GM08714 (cell line): ENCODE results near the gene COL15A1.

Experiments
- H3K4me3 ChIP-seq: fragments of 200-500 bp; sonication (Bioruptor generic); 2 replicates; pipeline ENCODE4 v1.5.1; 2014; ENCODE audit warnings: mild to moderate bottlenecking, low read length, inconsistent platforms
- ZNF274 ChIP-seq: IDR thresholded peaks from 2 replicates; pipeline ENCODE4 v1.6.1; 2012; ENCODE audit warnings: mild to moderate bottlenecking, low read depth, low read length

Gene COL15A1

DNA sequence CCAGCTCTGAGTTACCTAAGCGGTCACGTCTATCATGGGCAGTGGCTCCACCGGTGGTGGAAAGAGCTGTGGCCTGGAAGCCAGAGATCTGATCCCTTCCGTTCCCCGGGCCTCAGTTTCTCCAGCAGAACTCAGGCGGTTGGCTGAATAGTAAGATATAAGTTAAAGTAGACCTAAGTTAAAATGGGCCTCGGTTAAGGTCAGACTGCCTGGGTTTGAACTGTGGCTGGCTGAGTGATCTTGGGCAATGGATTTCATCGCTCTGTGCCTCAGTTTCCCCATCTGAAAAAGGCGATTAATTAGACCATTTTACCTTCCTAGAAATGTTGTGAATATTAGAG is 997 bp downstream of the COL15A1 start:
- H3K4me3 ChIP-seq: no peak overlapping the region

DNA sequence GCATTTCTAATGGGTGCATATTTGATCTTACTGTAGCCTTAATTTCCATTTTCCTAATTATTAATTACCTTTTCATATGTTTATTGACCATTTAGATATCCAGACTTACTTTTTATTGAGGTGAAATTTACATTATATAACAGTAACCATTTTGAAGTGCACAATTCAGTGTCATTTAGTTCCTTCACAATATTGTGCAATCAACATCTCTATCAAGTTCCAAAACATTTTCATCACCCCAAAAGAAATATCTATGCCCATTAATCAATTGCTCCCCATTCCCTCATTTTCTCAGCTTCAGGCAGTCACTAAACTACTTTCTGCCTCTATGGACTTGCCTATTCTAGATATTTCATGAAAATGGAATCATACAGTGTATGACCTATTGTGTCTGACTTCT is 5.9 kb downstream of the COL15A1 start:
- TF ChIP-seq ZNF274: no peak
- H3K4me3 ChIP-seq: no peak overlapping the region

More for the DNA sequence above, 997 bp downstream of the COL15A1 start:
- TF ChIP-seq ZNF274: no peak

- no peak overlapping the region for H3K4me3 ChIP-seq
- no peak for TF ChIP-seq ZNF274
Observed at GRCh38 chr9:98950262-98950661, 6.6 kb downstream of the COL15A1 start.

- TF ChIP-seq ZNF274: no peak
- no peak overlapping the region for H3K4me3 ChIP-seq
Observed at GRCh38 chr9:98951967-98952366, 8.3 kb downstream of the COL15A1 start.

DNA sequence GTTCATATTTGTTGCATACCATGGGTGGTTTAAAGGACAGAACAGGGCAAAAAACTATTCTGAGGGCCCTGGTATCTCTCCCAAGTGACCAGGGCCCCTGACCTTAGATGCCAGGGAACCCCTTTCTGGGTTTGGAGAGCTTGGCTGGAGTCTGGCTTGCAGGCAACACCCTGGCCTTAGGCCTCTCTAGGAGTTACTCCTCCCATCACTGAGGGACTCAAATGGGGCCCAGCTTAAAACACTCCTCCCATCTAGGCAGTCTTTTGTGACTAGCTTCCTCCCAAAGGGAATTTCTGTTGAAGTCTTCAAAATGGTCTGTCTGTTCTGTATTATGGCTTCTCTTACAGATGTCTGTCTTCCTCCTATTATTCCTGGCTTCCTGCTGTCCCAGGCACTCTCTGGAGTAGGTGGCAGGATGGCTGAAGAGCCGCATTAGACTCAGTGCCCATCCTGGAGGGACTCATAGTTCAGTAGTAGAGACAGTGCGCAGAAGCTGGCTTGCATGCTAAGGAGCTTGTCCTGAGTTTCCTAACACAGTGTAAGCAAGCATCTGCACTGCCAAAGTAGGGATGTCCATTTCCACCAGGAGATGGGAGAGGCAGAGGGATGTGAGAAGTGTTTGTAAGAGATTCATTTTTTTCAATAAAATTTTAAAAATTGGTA is 10.0 kb downstream of the COL15A1 start:
- no peak for TF ChIP-seq ZNF274
- no peak overlapping the region for H3K4me3 ChIP-seq

GRCh38 chr9:98954244-98954610 is 10.5 kb downstream of the COL15A1 start:
- no peak for TF ChIP-seq ZNF274
- no peak overlapping the region for H3K4me3 ChIP-seq

GRCh38 chr9:98955259-98955658 is 11.6 kb downstream of the COL15A1 start:
- no peak for TF ChIP-seq ZNF274
- H3K4me3 ChIP-seq: no peak overlapping the region

DNA sequence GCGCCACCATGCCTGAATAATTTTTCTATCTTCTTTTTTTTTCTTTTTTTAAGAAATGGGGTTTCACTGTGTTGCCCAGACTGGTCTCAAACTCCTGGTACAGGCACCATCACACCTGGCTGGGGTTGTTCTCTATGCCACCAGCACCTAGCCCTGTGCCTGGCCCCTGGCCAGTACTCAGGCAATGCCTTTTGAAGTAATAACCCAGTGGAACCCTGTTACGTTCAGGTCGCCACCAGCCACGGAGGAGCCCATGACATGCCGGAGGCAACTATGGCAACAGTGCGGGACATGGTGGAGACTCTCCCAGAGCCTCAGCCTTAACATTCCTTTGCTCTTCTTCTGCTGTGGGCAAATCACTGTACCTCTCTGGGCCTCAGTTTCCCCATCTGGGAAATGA is 14.1 kb downstream of the COL15A1 start:
- no peak overlapping the region for H3K4me3 ChIP-seq
- no peak for TF ChIP-seq ZNF274

DNA sequence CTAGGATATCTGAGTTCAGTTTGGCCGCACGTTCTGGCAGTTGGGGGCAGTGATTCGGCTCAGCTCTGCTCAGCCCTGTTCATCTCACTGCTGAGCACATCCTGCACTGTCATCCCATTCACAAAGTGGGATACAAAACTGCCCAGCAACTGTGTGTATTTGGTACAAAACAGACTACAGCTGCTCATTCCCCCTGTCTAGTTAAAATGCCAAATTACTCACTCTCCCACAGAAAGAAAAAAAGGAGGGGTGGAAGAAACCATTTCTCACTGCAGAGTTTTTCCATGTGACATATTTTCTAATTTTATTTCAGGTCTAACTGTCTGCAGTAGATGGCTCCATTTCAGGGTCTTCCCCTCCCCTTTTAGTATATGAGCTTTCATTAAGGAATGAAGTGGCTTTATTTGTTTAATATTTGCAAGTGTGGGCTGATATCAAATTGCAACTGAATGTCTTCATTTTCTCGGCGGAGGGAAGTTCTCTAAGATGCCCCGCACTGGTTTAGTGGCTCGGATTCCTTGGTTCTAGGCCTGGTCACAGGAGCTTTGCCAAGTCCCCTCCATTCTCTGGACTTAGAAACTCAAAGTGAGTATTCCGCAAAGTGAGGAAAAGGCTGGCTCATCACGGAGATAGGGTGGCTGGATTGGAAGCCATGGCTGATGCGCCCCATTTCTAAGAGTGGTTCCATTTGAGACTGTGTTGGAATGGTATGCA is 14.7 kb downstream of the COL15A1 start:
- no peak for TF ChIP-seq ZNF274
- no peak overlapping the region for H3K4me3 ChIP-seq

- no peak overlapping the region for H3K4me3 ChIP-seq
- TF ChIP-seq ZNF274: no peak
Observed at GRCh38 chr9:98960409-98960808, 16.7 kb downstream of the COL15A1 start.

GRCh38 chr9:98961513-98962180 is 17.9 kb downstream of the COL15A1 start:
- no peak overlapping the region for H3K4me3 ChIP-seq
- TF ChIP-seq ZNF274: no peak

DNA sequence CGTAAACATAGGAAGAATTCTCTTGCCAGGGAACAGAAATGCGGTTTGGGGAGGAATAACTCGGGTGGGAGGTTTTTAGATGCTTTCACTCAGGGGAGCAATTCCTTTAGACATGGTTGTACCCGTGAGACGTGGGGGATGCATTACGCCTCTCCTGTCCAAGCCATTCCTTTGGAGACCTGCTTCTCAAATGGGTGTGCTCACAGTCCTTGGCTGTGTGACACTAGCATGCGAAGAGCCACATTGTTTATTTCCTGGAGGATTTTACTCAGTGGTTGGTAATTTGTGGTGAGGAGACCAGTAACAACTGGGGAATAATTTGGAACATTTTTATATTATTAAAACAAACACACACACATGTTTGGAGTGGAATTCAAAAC is 18.5 kb downstream of the COL15A1 start:
- no peak overlapping the region for H3K4me3 ChIP-seq
- no peak for TF ChIP-seq ZNF274

DNA sequence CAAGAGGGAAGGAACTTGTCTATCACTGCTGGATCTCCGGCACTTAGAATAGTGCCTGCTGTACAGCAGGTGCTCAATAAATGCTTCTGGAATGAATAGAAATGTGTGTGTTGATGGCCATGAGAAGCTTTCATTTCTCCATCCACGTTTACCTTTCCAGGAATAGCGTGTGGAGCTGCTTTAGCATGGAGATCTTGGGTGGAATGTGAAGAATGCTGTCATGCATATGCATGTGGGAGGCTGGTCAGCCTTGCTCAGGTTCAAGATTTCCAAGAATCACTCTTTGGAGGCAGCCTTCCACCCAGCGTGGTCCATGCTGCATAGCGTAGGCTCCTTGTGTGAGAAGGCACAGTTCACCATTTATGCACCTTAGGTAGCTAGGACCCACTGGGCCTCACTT is 19.2 kb downstream of the COL15A1 start:
- TF ChIP-seq ZNF274: no peak
- H3K4me3 ChIP-seq: no peak overlapping the region

GRCh38 chr9:98964201-98964600 is 20.5 kb downstream of the COL15A1 start:
- no peak for TF ChIP-seq ZNF274
- no peak overlapping the region for H3K4me3 ChIP-seq

DNA sequence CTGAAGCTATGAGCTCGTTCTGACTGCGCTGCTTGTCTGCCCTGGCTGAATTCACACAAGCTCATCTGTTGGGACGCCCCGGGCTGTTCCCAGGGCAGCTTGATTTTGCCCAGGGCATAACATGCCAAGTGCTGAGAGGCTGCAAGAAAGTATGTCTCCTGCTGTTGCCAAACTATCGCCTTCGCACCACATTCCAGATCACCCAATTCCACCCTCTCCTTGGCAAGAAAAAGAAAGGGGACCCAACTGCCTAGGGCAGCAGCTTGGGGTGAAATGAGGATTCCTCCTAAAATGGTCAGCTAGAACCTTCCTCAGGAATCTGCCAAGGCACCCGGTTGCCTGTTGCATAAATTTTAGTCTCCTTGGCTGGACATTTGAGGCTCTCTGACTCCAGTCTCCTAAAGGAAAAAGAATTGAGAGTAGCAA is 21.2 kb downstream of the COL15A1 start:
- H3K4me3 ChIP-seq: no peak overlapping the region
- no peak for TF ChIP-seq ZNF274

GRCh38 chr9:98966676-98967075 is 23.0 kb downstream of the COL15A1 start:
- TF ChIP-seq ZNF274: no peak
- no peak overlapping the region for H3K4me3 ChIP-seq
